ENCODE measurements around the gene TMSB4X.

- no peak for TF ChIP-seq EP300 (IDR thresholded peaks at IDR 0.05)
- TF ChIP-seq, protein P1, sequence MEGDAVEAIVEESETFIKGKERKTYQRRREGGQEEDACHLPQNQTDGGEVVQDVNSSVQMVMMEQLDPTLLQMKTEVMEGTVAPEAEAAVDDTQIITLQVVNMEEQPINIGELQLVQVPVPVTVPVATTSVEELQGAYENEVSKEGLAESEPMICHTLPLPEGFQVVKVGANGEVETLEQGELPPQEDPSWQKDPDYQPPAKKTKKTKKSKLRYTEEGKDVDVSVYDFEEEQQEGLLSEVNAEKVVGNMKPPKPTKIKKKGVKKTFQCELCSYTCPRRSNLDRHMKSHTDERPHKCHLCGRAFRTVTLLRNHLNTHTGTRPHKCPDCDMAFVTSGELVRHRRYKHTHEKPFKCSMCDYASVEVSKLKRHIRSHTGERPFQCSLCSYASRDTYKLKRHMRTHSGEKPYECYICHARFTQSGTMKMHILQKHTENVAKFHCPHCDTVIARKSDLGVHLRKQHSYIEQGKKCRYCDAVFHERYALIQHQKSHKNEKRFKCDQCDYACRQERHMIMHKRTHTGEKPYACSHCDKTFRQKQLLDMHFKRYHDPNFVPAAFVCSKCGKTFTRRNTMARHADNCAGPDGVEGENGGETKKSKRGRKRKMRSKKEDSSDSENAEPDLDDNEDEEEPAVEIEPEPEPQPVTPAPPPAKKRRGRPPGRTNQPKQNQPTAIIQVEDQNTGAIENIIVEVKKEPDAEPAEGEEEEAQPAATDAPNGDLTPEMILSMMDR (IDR thresholded peaks at IDR 0.05) = no peak
- TF ChIP-seq POLR2A (IDR thresholded peaks at IDR 0.05) = no peak
Measured at GRCh38 chrX:13024986-13025385, 50.1 kb downstream of the TMSB4X start.

Measured in tibial nerve (tissue), 4 donors.